Right lobe of liver (tissue), 4 donors: ENCODE data around the gene GAPVD1.

ENCODE experiments used
- CTCF ChIP-seq, 4 donors: fragments of 200-600 bp in 3 of 4; fragments of 450-650 bp in 1 of 4; IDR thresholded peaks; one replicate each; pipeline versions ENCODE4 v1.5.1 to v1.8.0; 2016 to 2022; ENCODE audit warnings: antibody characterized with exemption in 4 of 4, mild to moderate bottlenecking in 2 of 4
- POLR2A ChIP-seq: fragments of 450-650 bp; IDR thresholded peaks from one replicate; pipeline ENCODE4 v1.6.1; 2017; ENCODE audit warnings: antibody characterized with exemption, mild to moderate bottlenecking
- donor health status: DM: no; HTN: no; CAD: no.
- donor health status: DM: no; HTN: no; CAD: no.
- donor health status: DM: no; HTN: yes; CAD: no.

GRCh38 chr9:125243792-125244260, 17.8 kb upstream of the GAPVD1 start:
- no peak for TF ChIP-seq CTCF (IDR thresholded peaks at IDR 0.05)
- no peak for TF ChIP-seq POLR2A
